Neuronal stem cell (in vitro differentiated cells): Measurements from ENCODE around the gene COMMD1.

ENCODE experiments used
- DNase-seq: peaks from one replicate; pipeline ENCODE4 v3.0.0-alpha.2; 2013; ENCODE audit warnings: low spot score
- H2AFZ ChIP-seq: one replicate; pipeline ENCODE4 v1.6.1; 2013; ENCODE audit warnings: mild to moderate bottlenecking, low read length, inconsistent platforms
- H2AK5ac ChIP-seq: 2 replicates; pipeline ENCODE4 v1.6.1; 2013; ENCODE audit warnings: low read depth, mild to moderate bottlenecking, inconsistent platforms, low read length, moderate library complexity, mixed read lengths
- H2BK120ac ChIP-seq: 2 replicates; pipeline ENCODE4 v1.6.1; 2013; ENCODE audit warnings: low read depth, mild to moderate bottlenecking, inconsistent platforms, low read length, moderate library complexity, mixed read lengths
- H2BK12ac ChIP-seq: one replicate; pipeline ENCODE4 v1.6.1; 2013; ENCODE audit warnings: low read length, inconsistent platforms
- H2BK15ac ChIP-seq: 2 replicates; pipeline ENCODE4 v1.6.1; 2013; ENCODE audit warnings: mild to moderate bottlenecking, low read length, inconsistent platforms, mixed read lengths
- H2BK5ac ChIP-seq: one replicate; pipeline ENCODE4 v1.6.1; 2013; ENCODE audit warnings: inconsistent platforms, mild to moderate bottlenecking, low read length, moderate library complexity
- H3K14ac ChIP-seq: one replicate; pipeline ENCODE4 v1.6.1; 2013; ENCODE audit warnings: low read length, inconsistent platforms
- H3K18ac ChIP-seq: 2 replicates; pipeline ENCODE4 v1.6.1; 2013; ENCODE audit warnings: low read length, inconsistent platforms
- H3K23ac ChIP-seq: 2 replicates; pipeline ENCODE4 v1.6.1; 2013; ENCODE audit warnings: low read depth, mild to moderate bottlenecking, mixed read lengths, low read length, inconsistent platforms; ENCODE audit not compliant: poor library complexity
- H3K27ac ChIP-seq: replicated peaks from 3 replicates; pipeline ENCODE4 v1.5.1; 2013; ENCODE audit warnings: low read length, inconsistent platforms
- H3K27me3 ChIP-seq, 3 experiments: 2 replicates each; pipeline ENCODE4 v1.6.1; 2013; ENCODE audit warnings: low read length in 3 of 3, mild to moderate bottlenecking in 2 of 3, inconsistent platforms in 1 of 3, low read depth in 1 of 3, mixed read lengths in 1 of 3, moderate library complexity in 1 of 3; ENCODE audit not compliant: control insufficient read depth in 3 of 3, insufficient read depth in 3 of 3
- H3K36me3 ChIP-seq, 2 donors: replicated peaks in 1 of 2; 2 replicates each; pipeline ENCODE4 v1.6.1; 2013; ENCODE audit warnings: low read length in 2 of 2; ENCODE audit not compliant: control insufficient read depth in 2 of 2, insufficient read depth in 2 of 2
- H3K4ac ChIP-seq: 2 replicates; pipeline ENCODE4 v1.6.1; 2013; ENCODE audit warnings: inconsistent platforms, mild to moderate bottlenecking, low read length, moderate library complexity
- H3K4me1 ChIP-seq, 2 donors: 1 replicate in 1 of 2; 2 replicates in 1 of 2; pipeline ENCODE4 v1.6.1; 2013; ENCODE audit warnings: low read length in 2 of 2, low read depth in 1 of 2; ENCODE audit not compliant: control insufficient read depth in 2 of 2, insufficient read depth in 1 of 2
- H3K4me2 ChIP-seq: one replicate; pipeline ENCODE4 v1.6.1; 2013; ENCODE audit warnings: mild to moderate bottlenecking, low read length, inconsistent platforms; ENCODE audit not compliant: insufficient read depth, poor library complexity, severe bottlenecking
- H3K4me3 ChIP-seq, 2 donors: 2 replicates each; pipeline ENCODE4 v1.5.1; 2013; ENCODE audit warnings: low read length in 2 of 2, mild to moderate bottlenecking in 2 of 2, inconsistent platforms in 1 of 2, moderate library complexity in 1 of 2
- H3K79me1 ChIP-seq: one replicate; pipeline ENCODE4 v1.6.1; 2013; ENCODE audit warnings: low read depth, mild to moderate bottlenecking, inconsistent platforms, low read length, moderate library complexity
- H3K9ac ChIP-seq: one replicate; pipeline ENCODE4 v1.6.1; 2013; ENCODE audit warnings: mild to moderate bottlenecking, low read depth, low read length, inconsistent platforms; ENCODE audit not compliant: poor library complexity
- H3K9me3 ChIP-seq, 2 donors: replicated peaks in 1 of 2; 2 replicates each; pipeline versions ENCODE3 to v1.6.1; 2013; ENCODE audit warnings: low read length in 2 of 2, mild to moderate bottlenecking in 2 of 2, inconsistent platforms in 1 of 2, low read depth in 1 of 2, mixed read lengths in 1 of 2, moderate library complexity in 1 of 2; ENCODE audit not compliant: control insufficient read depth in 2 of 2, insufficient read depth in 1 of 2
- H4K8ac ChIP-seq: one replicate; pipeline ENCODE4 v1.6.1; 2013; ENCODE audit warnings: low read depth, mild to moderate bottlenecking, inconsistent platforms, low read length, moderate library complexity
- H4K91ac ChIP-seq: one replicate; pipeline ENCODE4 v1.6.1; 2013; ENCODE audit warnings: low read length, low read depth, mild to moderate bottlenecking, inconsistent platforms; ENCODE audit not compliant: poor library complexity
- WGBS, 2 donors: extraction: QIAGEN DNeasy Blood & Tissue Kit; methylation state at CpG; one replicate each; pipeline ENCODE4 v1.1.7; 2013; ENCODE audit warnings: missing lambda C conversion rate in 2 of 2, mixed read lengths in 1 of 2; ENCODE audit not compliant: insufficient read length in 2 of 2, insufficient replicate concordance in 1 of 2; ENCODE audit errors: extremely low coverage in 2 of 2; 5-methylcytosine and 5-hydroxymethylcytosine counted together

The COMMD1 gene

DNA sequence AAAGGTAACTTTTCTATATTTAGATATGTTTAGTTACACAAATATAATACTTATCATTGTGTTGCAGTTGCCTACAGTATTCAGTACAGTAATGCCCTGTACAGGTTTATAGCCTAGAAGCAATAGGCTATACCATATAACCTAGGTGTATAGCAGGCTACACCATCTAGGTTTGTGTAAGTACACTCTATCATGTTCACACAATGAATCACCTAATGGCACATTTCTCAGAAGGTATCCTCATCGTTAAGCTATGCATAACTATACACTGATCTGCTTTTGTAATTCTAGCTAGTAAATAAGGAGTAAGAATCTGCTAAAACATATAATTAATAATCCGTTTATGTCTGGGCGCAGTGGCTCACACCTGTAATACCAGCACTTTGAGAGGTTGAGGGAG lies 102.1 kb downstream of the COMMD1 start:
- Histone ChIP-seq H2BK12ac (no peak overlapping the region), H3K27ac (no peak overlapping the region), H2BK15ac (no peak overlapping the region), H2BK5ac (no peak overlapping the region), H2AK5ac (no peak overlapping the region), H3K79me1 (no peaks in the 10 kb centered on the region), H3K4me3 (no peak overlapping the region), H2BK120ac (no peak overlapping the region), H3K9ac (no peak overlapping the region), H3K4me2 (no peak overlapping the region), H3K9me3 (no peaks in the 10 kb centered on the region), H4K8ac (no peak overlapping the region), H3K27me3 (no peaks in the 10 kb centered on the region), H3K4me1 (no peaks in the 10 kb centered on the region), H3K4ac (no peak overlapping the region), H3K36me3 (no peaks in the 10 kb centered on the region), H3K18ac (no peak overlapping the region), H2AFZ (no peak overlapping the region), H3K23ac (no peak overlapping the region), H3K14ac (no peak overlapping the region), H4K91ac (no peak overlapping the region)
- no CpG with 5 or more reads among the region's 3 CpGs for WGBS, 2 donors
- no peak for DNase-seq

DNA sequence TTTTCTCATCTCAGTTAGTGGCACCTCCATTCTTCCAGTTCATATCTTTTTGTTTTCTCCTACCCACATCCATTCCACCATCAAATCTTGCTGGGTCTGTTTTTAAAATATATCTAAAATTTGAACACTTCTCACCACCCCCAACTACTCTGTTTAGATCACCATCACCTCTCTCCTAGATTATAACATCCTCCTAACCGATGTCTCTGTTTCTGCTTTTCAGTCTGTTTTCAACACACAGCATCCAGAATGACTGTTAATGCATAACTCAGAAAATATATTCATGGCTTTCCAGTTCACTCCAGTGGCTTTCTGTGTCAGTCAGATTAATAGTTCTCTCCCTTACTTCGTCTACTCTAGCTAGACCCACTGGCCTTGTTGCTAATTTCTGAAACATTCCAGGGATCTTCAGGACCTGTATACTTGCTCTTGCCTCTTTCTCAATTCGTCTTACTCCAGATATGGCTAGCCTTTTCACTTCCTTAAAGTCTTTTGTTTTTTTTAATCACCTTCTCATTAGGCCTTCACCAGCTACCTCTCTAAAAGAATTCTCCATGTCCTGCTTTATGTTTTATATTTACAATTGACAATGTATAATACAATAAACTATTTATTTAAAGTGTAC lies 105.3 kb downstream of the COMMD1 start:
- H2BK15ac ChIP-seq = no peak overlapping the region
- no peak overlapping the region for H4K91ac ChIP-seq
- no peak overlapping the region for H3K18ac ChIP-seq
- no peak overlapping the region for H2BK5ac ChIP-seq
- no CpG with 5 or more reads among the region's 3 CpGs for WGBS, 2 donors
- no peak overlapping the region for H3K4me3 ChIP-seq
- no peak overlapping the region for H3K27ac ChIP-seq
- H4K8ac ChIP-seq = no peak overlapping the region
- no peaks in the 10 kb centered on the region for H3K9me3 ChIP-seq
- no peaks in the 10 kb centered on the region for H3K36me3 ChIP-seq
- H2AFZ ChIP-seq = no peak overlapping the region
- H3K27me3 ChIP-seq = no peaks in the 10 kb centered on the region
- H3K14ac ChIP-seq = no peak overlapping the region
- no peak overlapping the region for H3K4ac ChIP-seq
- H3K4me1 ChIP-seq = no peaks in the 10 kb centered on the region
- DNase-seq = no peak
- H3K9ac ChIP-seq = no peak overlapping the region
- H3K23ac ChIP-seq = no peak overlapping the region
- H2BK12ac ChIP-seq = no peak overlapping the region
- H3K4me2 ChIP-seq = no peak overlapping the region
- H2BK120ac ChIP-seq = no peak overlapping the region
- no peaks in the 10 kb centered on the region for H3K79me1 ChIP-seq
- no peak overlapping the region for H2AK5ac ChIP-seq

DNA sequence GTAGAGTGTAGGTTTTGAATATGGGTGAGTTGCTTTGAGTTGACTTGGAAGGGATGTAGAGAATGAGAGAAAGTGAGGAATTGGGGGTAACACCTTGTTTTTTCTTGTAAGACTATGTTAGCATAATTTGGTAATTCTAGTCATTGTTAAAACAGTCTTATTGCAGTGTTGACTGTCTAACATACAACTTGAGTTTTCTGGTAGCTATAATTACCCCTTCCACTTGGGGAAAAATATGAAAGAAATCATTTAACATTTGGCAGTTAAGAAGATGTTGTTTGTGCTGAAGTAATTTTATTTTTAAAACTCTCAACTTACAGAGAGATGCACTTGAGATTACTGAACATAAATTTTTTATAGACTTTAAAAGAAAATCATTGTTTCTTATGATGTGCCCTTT lies 108.2 kb downstream of the COMMD1 start:
- Histone ChIP-seq H2BK15ac (no peak overlapping the region), H3K14ac (no peak overlapping the region), H3K4me1 (no peaks in the 10 kb centered on the region), H4K8ac (no peak overlapping the region), H3K4ac (no peak overlapping the region), H3K4me3 (no peak overlapping the region), H3K36me3 (no peaks in the 10 kb centered on the region), H3K9ac (no peak overlapping the region), H3K4me2 (no peak overlapping the region), H2BK12ac (no peak overlapping the region), H2AFZ (no peak overlapping the region), H2BK5ac (no peak overlapping the region), H3K79me1 (no peaks in the 10 kb centered on the region), H3K18ac (no peak overlapping the region), H2AK5ac (no peak overlapping the region), H4K91ac (no peak overlapping the region), H3K23ac (no peak overlapping the region), H3K27ac (no peak overlapping the region), H3K27me3 (no peaks in the 10 kb centered on the region), H2BK120ac (no peak overlapping the region), H3K9me3 (no peaks in the 10 kb centered on the region)
- no peak for DNase-seq

DNA sequence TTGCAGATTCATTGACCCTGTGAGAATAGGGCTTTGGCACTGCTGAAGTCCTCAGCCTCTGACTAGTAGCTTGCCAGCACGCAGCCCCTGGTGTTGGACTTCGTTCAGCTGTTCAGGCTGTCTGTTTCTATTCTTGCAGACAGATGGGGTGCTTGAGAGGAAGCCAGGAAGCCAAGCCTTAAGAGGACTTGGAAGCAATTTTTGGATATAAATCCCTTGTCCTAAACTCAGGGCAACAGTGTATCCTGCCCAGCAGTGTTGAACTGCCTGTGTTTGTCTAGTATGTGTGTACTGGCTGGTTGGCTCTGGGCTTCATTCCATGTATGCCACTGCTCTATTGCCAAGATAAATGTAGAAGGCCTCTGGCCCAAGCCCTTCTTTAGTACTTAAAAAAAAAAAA lies 108.6 kb downstream of the COMMD1 start:
- no peaks in the 10 kb centered on the region for H3K9me3 ChIP-seq
- H3K18ac ChIP-seq = no peak overlapping the region
- H3K36me3 ChIP-seq = no peaks in the 10 kb centered on the region
- H3K79me1 ChIP-seq = no peaks in the 10 kb centered on the region
- H3K4me3 ChIP-seq = no peak overlapping the region
- no peak for DNase-seq
- no peak overlapping the region for H2BK12ac ChIP-seq
- no peak overlapping the region for H2BK15ac ChIP-seq
- H3K27me3 ChIP-seq = no peaks in the 10 kb centered on the region
- H4K91ac ChIP-seq = no peak overlapping the region
- no peak overlapping the region for H3K4me2 ChIP-seq
- no peak overlapping the region for H2BK120ac ChIP-seq
- H3K9ac ChIP-seq = no peak overlapping the region
- no CpG with 5 or more reads among the region's 2 CpGs for WGBS, 2 donors
- no peaks in the 10 kb centered on the region for H3K4me1 ChIP-seq
- H3K14ac ChIP-seq = no peak overlapping the region
- no peak overlapping the region for H3K27ac ChIP-seq
- H3K4ac ChIP-seq = no peak overlapping the region
- no peak overlapping the region for H2BK5ac ChIP-seq
- no peak overlapping the region for H4K8ac ChIP-seq
- no peak overlapping the region for H2AK5ac ChIP-seq
- H3K23ac ChIP-seq = no peak overlapping the region
- no peak overlapping the region for H2AFZ ChIP-seq
